Head of caudate nucleus (tissue), 42 donors: Measurements from ENCODE around the gene SAXO2.
"Not testable (repeated sequence)": the region's sequence is repeated elsewhere in the genome, so short reads cannot be mapped to it uniquely, and the experiment has no call there.

Source experiments
- DNase-seq, 42 donors: peaks; one replicate each; pipeline versions ENCODE4 v3.0.0 to v3.0.0-alpha.2; 2020 to 2021; ENCODE audit warnings: mixed read lengths in 7 of 42
- intact Hi-C: fragments of 100-400 bp; cut with DNase I; formaldehyde crosslinking; loops from one replicate; pipeline ENCODE4 v1.15.0; 2022

Gene SAXO2

DNA sequence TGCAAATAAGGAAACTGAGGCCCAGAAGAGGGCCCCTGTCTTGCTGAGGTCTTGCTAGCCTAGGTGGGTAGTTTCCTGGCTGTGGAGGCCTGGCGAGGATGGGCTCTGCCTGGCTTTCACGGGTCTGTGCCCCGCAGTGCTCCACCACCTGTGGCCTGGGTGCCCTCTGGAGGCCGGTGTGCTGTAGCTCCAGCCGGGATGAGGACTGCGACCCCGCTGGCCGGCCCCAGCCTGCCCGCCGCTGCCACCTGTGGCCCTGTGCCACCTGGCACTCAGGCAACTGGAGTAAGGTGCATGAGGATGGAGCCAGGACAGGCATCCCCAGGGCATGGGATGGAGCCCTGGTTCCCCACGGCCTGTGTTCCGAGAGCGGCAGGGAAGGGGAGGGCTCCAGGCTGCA is 66.4 kb downstream of the SAXO2 start:
- peak in 1 of 42 donors; percentile 26 for DNase-seq
- intact Hi-C loops, result not testable (repeated sequence)

DNA sequence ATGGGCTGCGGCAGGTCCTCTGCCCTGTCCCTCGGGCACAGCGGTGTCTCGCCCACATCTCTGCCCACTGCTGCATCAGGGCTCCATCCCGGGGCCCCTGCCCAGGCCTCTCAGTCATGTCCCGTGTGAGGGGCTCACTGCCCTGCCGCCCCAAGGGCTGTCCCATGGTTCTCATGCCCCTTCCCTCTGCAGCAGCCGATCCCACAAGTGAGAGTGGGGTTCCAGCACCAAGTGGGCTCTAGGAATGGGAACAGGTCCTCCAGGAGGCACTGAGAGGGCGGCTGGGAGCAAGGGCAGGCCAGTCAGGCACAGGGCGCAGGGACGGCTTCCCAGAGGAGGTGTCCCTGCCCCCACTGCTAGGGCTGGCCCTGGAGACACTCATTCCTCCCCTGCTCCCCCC is 68.3 kb downstream of the SAXO2 start:
- DNase-seq, result peak in 1 of 42 donors; percentile 27
- intact Hi-C loops, result not testable (repeated sequence)

DNA sequence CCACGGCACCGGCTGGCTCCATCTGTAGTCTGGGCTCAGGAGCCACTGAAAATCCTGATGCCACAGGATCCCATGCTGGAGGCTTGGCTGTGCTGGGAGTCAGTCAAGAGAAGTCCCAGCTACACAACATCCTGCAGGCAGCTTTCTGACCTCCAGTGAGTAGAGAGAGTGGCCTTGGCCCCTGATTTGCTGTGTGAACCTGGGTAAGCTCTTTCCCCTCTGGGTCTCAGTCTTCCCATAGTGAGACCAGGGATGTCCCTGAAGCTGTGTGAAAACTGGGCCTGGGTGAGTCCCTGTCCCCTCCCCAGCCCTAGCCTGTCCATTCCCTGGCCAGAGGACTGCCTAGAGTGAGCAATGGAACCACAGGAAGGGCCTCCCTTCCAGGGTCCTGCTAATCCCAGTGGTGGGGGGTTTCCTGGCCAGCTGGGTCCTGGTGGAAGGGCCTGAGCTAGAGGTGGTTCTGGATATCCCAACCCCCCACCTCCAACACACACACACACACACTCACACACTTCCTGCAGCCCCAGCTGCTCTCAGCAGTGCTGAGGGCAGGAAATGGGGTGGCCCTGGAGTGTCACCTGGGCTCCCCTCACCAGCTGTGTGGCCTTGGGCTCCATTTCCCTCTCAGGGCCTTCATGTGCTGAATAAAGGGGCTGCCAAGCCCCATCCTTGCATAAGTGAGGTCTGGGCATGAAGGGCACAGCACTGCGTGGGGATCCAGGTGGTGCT is 69.1 kb downstream of the SAXO2 start:
- intact Hi-C loops, result not testable (repeated sequence)
- DNase-seq, result peak in 1 of 42 donors; percentile 2

DNA sequence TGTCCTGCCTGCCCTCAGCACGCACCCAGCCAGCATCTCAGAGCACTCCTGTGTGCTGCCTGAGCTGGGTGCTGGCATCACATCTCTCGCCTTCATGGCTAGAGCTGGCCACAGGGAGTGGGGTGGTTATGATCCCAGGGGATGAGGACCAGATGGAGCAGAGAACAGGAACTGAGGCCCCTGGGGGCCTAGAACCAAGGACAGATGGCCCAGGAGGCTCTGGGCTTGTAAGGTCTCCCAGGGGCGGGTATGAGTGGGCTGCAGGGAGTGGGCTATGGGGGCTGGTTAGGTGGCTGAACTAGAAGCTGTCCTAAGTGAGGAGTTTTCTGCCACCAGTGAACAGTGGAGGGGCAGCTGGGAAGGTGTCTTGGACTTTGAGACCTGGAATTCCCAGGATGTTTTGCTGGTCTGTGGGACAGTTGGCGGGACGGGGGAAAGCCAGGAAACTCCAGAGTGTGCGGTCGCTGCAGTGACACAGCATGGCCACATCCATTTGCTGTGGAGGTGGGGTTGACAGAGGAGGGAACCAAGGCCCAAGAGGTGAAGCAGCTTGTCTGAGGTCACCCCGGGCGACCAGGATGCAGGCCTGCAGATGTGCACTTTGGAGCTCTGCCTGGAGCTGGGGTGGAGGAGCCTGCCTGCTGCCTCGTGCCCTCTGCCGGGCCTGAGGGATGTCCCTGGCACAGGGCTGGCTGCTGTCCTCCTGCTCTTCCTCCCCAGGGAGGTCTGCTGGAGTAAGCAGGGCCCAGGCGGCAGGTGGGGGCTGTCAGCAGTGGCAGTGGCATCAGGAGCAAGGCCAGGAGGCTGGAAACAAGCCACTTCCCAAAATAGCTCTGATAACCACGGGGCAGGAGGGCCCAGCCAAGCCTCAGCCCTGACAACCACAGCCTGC is 70.3 kb downstream of the SAXO2 start:
- intact Hi-C loops, result not testable (repeated sequence)
- peak in 3 of 42 donors; percentile 12 to 40 (median 17) for DNase-seq

DNA sequence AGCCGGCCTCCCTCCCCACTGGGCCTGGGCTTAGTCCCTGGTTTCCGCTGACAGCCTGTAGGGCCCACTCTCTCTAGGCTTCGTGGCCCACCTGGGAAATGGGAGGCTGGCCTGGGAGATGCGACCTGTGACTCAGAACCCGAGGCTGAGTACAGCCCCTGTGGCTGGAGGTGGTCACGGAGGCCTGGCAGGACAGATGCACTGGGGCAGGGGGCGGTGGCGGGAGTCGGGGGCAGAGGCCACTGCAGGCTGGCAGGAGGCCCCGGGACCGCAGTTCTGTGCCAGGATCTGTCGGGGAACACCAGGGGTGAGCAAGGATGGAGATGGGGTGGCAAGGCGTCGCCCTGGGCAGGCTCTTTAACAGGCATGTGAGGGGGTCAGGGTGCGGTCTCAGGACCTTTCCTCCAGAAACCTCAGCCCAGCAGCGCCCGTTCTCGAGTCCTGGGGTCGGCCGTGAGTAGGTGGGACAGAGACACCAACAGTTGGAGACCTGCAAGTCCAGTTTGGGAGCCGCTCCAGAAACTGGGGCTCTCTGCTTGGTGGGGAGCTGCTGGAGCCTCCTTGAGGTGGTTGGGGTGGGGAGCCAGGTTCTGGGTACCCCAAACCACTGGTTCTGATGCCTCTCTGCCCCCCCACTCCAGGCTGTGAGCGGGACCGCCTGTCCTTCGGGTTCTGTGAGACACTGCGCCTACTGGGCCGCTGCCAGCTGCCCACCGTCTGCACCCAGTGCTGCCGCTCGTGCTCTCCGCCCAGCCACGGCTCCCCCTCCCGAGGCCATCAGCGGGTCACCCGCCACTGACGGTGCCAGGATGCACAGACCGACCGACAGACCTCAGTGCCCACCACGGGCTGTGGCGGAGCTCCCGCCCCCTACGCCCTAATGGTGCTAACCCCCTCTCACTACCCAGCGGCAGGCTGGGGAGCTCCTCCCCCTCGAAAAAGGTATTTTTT is 71.3 kb downstream of the SAXO2 start:
- intact Hi-C loops, result not testable (repeated sequence)
- DNase-seq, result peak in 2 of 42 donors; percentile 8 to 13
